Activated CD8-positive, alpha-beta T cell treated with anti-CD3 and anti-CD28 coated beads for 36 hours (primary cell): Measurements from ENCODE around the gene FAM240B. TPM values are rescaled to one million over a fixed set of nuclear protein-coding genes. Genes with fewer than 3 reads are reported as not detected.

Source experiments
- ATAC-seq: fragments of 200-7000 bp; cut with Tn5 transposase; one replicate; pipeline ENCODE4 v1.10.0; 2021; ENCODE audit warnings: mild to moderate bottlenecking, moderate library complexity
- CTCF ChIA-PET: fragments of 350-600 bp; sonication (Branson Sonifier 250); formaldehyde crosslinking; loops from one replicate; lab custom pipeline; 2021; ENCODE audit warnings: antibody characterized with exemption; lab: Charles Lee
- POLR2A ChIA-PET: fragments of 350-600 bp; sonication (Branson Sonifier 250); formaldehyde crosslinking; loops from one replicate; lab custom pipeline; 2021; ENCODE audit warnings: antibody characterized with exemption; lab: Charles Lee
- DNase-seq: peaks from one replicate; pipeline ENCODE4 v3.0.0-alpha.2; 2020
- H3K27ac Mint-ChIP-seq: one replicate; pipeline ENCODE4 v1.8.0; 2021; ENCODE audit warnings: mild to moderate bottlenecking, mixed read lengths
- H3K27me3 Mint-ChIP-seq: one replicate; pipeline ENCODE4 v1.8.0; 2021; ENCODE audit warnings: mixed read lengths
- H3K36me3 Mint-ChIP-seq: one replicate; pipeline ENCODE4 v1.8.0; 2021; ENCODE audit warnings: low read depth, mixed read lengths
- H3K4me1 Mint-ChIP-seq: one replicate; pipeline ENCODE4 v1.8.0; 2021; ENCODE audit warnings: low read depth, mixed read lengths
- H3K4me3 Mint-ChIP-seq: one replicate; pipeline ENCODE4 v1.8.0; 2021; ENCODE audit warnings: mild to moderate bottlenecking, moderate library complexity, mixed read lengths
- H3K9me3 Mint-ChIP-seq: one replicate; pipeline ENCODE4 v1.8.0; 2021; ENCODE audit warnings: mixed read lengths
- intact Hi-C: fragments of 100-400 bp; cut with micrococcal nuclease; formaldehyde crosslinking; loops from one replicate; pipeline ENCODE4 v1.10.0; 2022
- total RNA-seq, 2 experiments: library from RNA; stranded (reverse); gene quantifications; one replicate each; pipeline ENCODE4 v1.2.3, GENCODE V29; 2021
- TF ChIP-seq, protein P1 (sequence below): fragments of 200-600 bp; IDR thresholded peaks from one replicate; pipeline ENCODE4 v1.8.0; 2022; ENCODE audit warnings: antibody characterized with exemption, mild to moderate bottlenecking

The FAM240B gene
- total RNA-seq, 2 experiments from 2014 or later, result not detected

- H3K9me3 Mint-ChIP-seq, result no peaks in the 10 kb centered on the region
- intact Hi-C loops, result no loop called here
- CTCF ChIA-PET, result no interaction called here
- TF ChIP-seq, protein P1, sequence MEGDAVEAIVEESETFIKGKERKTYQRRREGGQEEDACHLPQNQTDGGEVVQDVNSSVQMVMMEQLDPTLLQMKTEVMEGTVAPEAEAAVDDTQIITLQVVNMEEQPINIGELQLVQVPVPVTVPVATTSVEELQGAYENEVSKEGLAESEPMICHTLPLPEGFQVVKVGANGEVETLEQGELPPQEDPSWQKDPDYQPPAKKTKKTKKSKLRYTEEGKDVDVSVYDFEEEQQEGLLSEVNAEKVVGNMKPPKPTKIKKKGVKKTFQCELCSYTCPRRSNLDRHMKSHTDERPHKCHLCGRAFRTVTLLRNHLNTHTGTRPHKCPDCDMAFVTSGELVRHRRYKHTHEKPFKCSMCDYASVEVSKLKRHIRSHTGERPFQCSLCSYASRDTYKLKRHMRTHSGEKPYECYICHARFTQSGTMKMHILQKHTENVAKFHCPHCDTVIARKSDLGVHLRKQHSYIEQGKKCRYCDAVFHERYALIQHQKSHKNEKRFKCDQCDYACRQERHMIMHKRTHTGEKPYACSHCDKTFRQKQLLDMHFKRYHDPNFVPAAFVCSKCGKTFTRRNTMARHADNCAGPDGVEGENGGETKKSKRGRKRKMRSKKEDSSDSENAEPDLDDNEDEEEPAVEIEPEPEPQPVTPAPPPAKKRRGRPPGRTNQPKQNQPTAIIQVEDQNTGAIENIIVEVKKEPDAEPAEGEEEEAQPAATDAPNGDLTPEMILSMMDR, result no peak
- H3K4me1 Mint-ChIP-seq, result no peaks in the 10 kb centered on the region
- no peaks in the 10 kb centered on the region for H3K36me3 Mint-ChIP-seq
- H3K27ac Mint-ChIP-seq, result no peak overlapping the region
- peaks cover 2% of the 10 kb centered on the region for H3K27me3 Mint-ChIP-seq
- POLR2A ChIA-PET, result no interaction called here
- DNase-seq, result no peak
- H3K4me3 Mint-ChIP-seq, result no peak overlapping the region
- no peak for ATAC-seq
Observed at GRCh38 chr9:38724754-38725153, 4.8 kb upstream of the FAM240B start.

DNA sequence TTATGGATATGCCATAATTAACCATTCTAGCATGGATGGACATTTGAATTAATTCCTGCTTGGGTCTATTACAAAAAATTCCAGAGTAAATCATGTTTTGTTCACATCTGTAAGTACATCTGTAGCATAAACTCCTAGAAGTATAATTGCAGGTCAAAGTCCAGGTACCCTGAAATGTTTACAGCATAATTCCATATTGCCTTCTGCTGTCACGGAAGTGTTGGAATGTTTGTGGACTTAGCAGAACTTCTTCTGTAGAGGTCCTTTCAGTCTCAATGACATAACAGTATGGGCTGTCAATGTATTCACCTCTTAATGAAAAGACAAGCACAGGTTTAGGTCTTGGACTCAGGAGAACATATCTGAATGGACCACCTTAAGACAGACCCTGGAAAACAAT, 1.8 kb downstream of the FAM240B start:
- Mint-ChIP-seq H3K27me3 (no peaks in the 10 kb centered on the region), H3K9me3 (no peaks in the 10 kb centered on the region), H3K4me3 (no peak overlapping the region), H3K36me3 (no peaks in the 10 kb centered on the region), H3K4me1 (no peaks in the 10 kb centered on the region), H3K27ac (no peak overlapping the region)
- ATAC-seq (no peak), DNase-seq (no peak)
- TF ChIP-seq, protein P1, result no peak
- ChIA-PET CTCF (no interaction called here), POLR2A (no interaction called here)
- intact Hi-C loops, result no loop called here

DNA sequence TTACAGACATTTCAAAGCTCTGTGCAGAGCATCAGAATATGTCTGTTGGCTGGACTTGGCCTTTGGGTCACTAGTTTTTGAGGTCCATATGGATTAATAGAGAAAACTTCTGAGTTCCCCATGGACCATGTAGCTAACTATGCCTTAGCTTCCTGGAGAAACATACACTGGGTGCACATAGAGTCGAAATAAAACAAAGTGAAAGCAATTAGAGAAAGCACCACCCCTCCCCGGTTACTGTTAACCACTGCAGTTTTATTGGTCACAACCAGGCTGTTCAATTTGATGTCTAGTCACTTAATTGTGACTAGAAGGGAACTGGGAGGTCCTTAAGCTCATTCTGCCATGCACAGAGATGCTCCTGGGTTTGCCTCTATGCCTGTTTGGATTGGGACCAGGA, 4.2 kb downstream of the FAM240B start:
- Mint-ChIP-seq H3K9me3 (no peaks in the 10 kb centered on the region), H3K4me1 (no peaks in the 10 kb centered on the region), H3K27me3 (peaks cover 3% of the 10 kb centered on the region), H3K27ac (no peak overlapping the region), H3K4me3 (no peak overlapping the region), H3K36me3 (no peaks in the 10 kb centered on the region)
- CTCF ChIA-PET, result no interaction called here
- DNase-seq (no peak), ATAC-seq (no peak)
- TF ChIP-seq, protein P1, result no peak
- intact Hi-C loops, result no loop called here
- POLR2A ChIA-PET, result no interaction called here

DNA sequence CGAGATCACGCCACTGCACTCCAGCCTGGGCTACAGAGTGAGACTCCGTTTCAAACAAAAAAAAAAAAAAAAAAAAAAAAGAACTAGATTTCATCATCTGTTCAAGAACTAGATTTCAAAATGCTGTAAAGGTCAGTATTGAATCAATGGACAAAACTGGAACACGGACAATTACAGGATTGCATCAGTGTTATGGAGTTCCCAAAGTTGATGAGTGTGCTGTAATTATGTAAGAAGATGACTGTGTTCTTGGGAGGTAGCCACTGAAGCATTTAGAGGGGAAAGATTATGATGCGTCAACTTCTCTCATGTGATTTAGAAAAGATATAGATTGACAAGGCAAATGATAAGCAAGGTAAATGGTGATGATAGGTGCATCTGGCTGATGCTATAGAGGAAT, 6.5 kb downstream of the FAM240B start:
- POLR2A ChIA-PET, result no interaction called here
- Mint-ChIP-seq H3K4me3 (no peak overlapping the region), H3K27ac (no peak overlapping the region), H3K4me1 (no peaks in the 10 kb centered on the region), H3K36me3 (no peaks in the 10 kb centered on the region), H3K9me3 (no peaks in the 10 kb centered on the region), H3K27me3 (peaks cover 3% of the 10 kb centered on the region)
- DNase-seq, result no peak
- ATAC-seq, result no peak
- intact Hi-C loops, result no loop called here
- CTCF ChIA-PET, result no interaction called here
- TF ChIP-seq, protein P1, result no peak

DNA sequence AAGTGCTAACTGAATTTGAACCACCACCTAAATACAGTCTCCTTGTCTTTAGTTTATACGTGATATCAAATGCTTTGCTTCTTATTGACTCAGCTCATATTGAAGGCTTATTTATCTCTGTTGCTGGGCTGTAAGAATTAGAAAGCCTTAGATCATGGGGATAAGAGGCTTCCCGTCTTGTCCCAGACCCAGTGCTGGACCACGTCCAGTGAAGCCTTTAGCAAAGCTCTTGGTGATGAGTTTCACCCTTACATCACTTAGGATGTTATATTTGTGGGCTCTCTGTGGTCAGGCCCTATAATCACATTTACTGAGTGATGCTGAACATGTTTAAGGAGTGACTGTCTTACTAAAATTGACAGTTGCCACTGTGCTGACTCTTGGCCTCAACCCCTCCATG, 11.2 kb downstream of the FAM240B start:
- no peak overlapping the region for H3K27ac Mint-ChIP-seq
- DNase-seq (no peak), ATAC-seq (no peak)
- H3K36me3 Mint-ChIP-seq, result no peaks in the 10 kb centered on the region
- ChIA-PET POLR2A (no interaction called here), CTCF (interaction anchor here (0.8 kb wide), 1 partner anchor 19 kb away, joined by 3 read pairs; no protein-coding TSS in a partner anchor)
- no peaks in the 10 kb centered on the region for H3K4me1 Mint-ChIP-seq
- TF ChIP-seq, protein P1, result no peak
- H3K9me3 Mint-ChIP-seq, result no peaks in the 10 kb centered on the region
- peaks cover 3% of the 10 kb centered on the region for H3K27me3 Mint-ChIP-seq
- intact Hi-C loops, result loop anchor here (10.0 kb wide), 1 partner anchor 54 kb away; no protein-coding TSS in a partner anchor
- no peak overlapping the region for H3K4me3 Mint-ChIP-seq
